ENCODE results near the gene CAMK2A.
"Not testable (repeated sequence)": the region's sequence is repeated elsewhere in the genome, so short reads cannot be mapped to it uniquely, and the experiment has no call there.

Gene CAMK2A

GRCh38 chr5:150235500-150235854 is 54.1 kb downstream of the CAMK2A start:
- DNase-seq (ENCODE audit: low spot score), result peak; percentile 79

GRCh38 chr5:150234576-150235499 is 54.7 kb downstream of the CAMK2A start:
- DNase-seq (ENCODE audit: low spot score), result peak; percentile 55

- DNase-seq (ENCODE audit: low spot score), result not testable (repeated sequence)
These were observed 55.9 kb downstream of the CAMK2A start for GRCh38 chr5:150233706-150234105.

GRCh38 chr5:150230842-150231241 is 58.7 kb downstream of the CAMK2A start:
- DNase-seq (ENCODE audit: low spot score), result no peak

GRCh38 chr5:150229571-150229970 is 60.0 kb downstream of the CAMK2A start:
- no peak for DNase-seq (ENCODE audit: low spot score)

GRCh38 chr5:150227606-150228273 is 61.8 kb downstream of the CAMK2A start:
- no peak for DNase-seq (ENCODE audit: low spot score)

GRCh38 chr5:150227036-150227435 is 62.5 kb downstream of the CAMK2A start:
- no peak for DNase-seq (ENCODE audit: low spot score)

- no peak for DNase-seq (ENCODE audit: low spot score)
These were observed 65.0 kb downstream of the CAMK2A start for GRCh38 chr5:150224483-150225027.

GRCh38 chr5:150223474-150223873 is 66.1 kb downstream of the CAMK2A start:
- no peak for DNase-seq (ENCODE audit: low spot score)

- DNase-seq (ENCODE audit: low spot score), result no peak
These were observed 66.7 kb downstream of the CAMK2A start for GRCh38 chr5:150222906-150223305.

GRCh38 chr5:150221471-150221870 is 68.1 kb downstream of the CAMK2A start:
- DNase-seq (ENCODE audit: low spot score), result no peak

- no peak for DNase-seq (ENCODE audit: low spot score)
These were observed 69.7 kb downstream of the CAMK2A start for GRCh38 chr5:150219861-150220260.

GRCh38 chr5:150219142-150219541 is 70.4 kb downstream of the CAMK2A start:
- no peak for DNase-seq (ENCODE audit: low spot score)

GRCh38 chr5:150218693-150219035 is 70.9 kb downstream of the CAMK2A start:
- DNase-seq (ENCODE audit: low spot score), result no peak

GRCh38 chr5:150217873-150218692 is 71.5 kb downstream of the CAMK2A start:
- peak; percentile 88 for DNase-seq (ENCODE audit: low spot score)

- DNase-seq (ENCODE audit: low spot score), result no peak
These were observed 72.5 kb downstream of the CAMK2A start for GRCh38 chr5:150217038-150217437.

GRCh38 chr5:150215979-150216944 is 73.3 kb downstream of the CAMK2A start:
- no peak for DNase-seq (ENCODE audit: low spot score)

GRCh38 chr5:150214289-150214688 is 75.3 kb downstream of the CAMK2A start:
- DNase-seq (ENCODE audit: low spot score), result no peak

- DNase-seq (ENCODE audit: low spot score), result no peak
These were observed 76.0 kb downstream of the CAMK2A start for GRCh38 chr5:150213530-150213929.

- DNase-seq (ENCODE audit: low spot score), result no peak
These were observed 78.2 kb downstream of the CAMK2A start for GRCh38 chr5:150211156-150212030.
